Measurements from ENCODE around the gene CD82.

CD82 gene

GRCh38 chr11:44604171-44604581 is 38.7 kb downstream of the CD82 start:
- H3K4me1 ChIP-seq (ENCODE audit: control insufficient read depth, insufficient read depth, low read length) = peaks cover 22% of the 10 kb centered on the region
- H3K9ac ChIP-seq (ENCODE audit: low read length) = no peak overlapping the region
- H3K27me3 ChIP-seq (ENCODE audit: control insufficient read depth, insufficient read depth, low read length) = no peaks in the 10 kb centered on the region
- H3K36me3 ChIP-seq (ENCODE audit: control insufficient read depth, insufficient read depth, low read length) = peaks cover 14% of the 10 kb centered on the region
- no peak overlapping the region for H3K4me3 ChIP-seq (ENCODE audit: low read length)
- H3K27ac ChIP-seq (ENCODE audit: low read depth, low read length) = no peak overlapping the region

- Histone ChIP-seq H3K4me3 (ENCODE audit: low read length) (no peak overlapping the region), H3K9ac (ENCODE audit: low read length) (no peak overlapping the region), H3K4me1 (ENCODE audit: control insufficient read depth, insufficient read depth, low read length) (peaks cover 22% of the 10 kb centered on the region), H3K36me3 (ENCODE audit: control insufficient read depth, insufficient read depth, low read length) (peaks cover 14% of the 10 kb centered on the region), H3K27me3 (ENCODE audit: control insufficient read depth, insufficient read depth, low read length) (no peaks in the 10 kb centered on the region), H3K27ac (ENCODE audit: low read depth, low read length) (no peak overlapping the region)
These were observed 39.7 kb downstream of the CD82 start for GRCh38 chr11:44605068-44605708.

GRCh38 chr11:44605965-44606364 is 40.5 kb downstream of the CD82 start:
- no peak overlapping the region for H3K4me3 ChIP-seq (ENCODE audit: low read length)
- H3K4me1 ChIP-seq (ENCODE audit: control insufficient read depth, insufficient read depth, low read length) = peaks cover 19% of the 10 kb centered on the region
- no peak overlapping the region for H3K9ac ChIP-seq (ENCODE audit: low read length)
- no peak overlapping the region for H3K27ac ChIP-seq (ENCODE audit: low read depth, low read length)
- H3K36me3 ChIP-seq (ENCODE audit: control insufficient read depth, insufficient read depth, low read length) = peaks cover 9% of the 10 kb centered on the region
- no peaks in the 10 kb centered on the region for H3K27me3 ChIP-seq (ENCODE audit: control insufficient read depth, insufficient read depth, low read length)

GRCh38 chr11:44606472-44606871 is 41.0 kb downstream of the CD82 start:
- Histone ChIP-seq H3K36me3 (ENCODE audit: control insufficient read depth, insufficient read depth, low read length) (peaks cover 9% of the 10 kb centered on the region), H3K9ac (ENCODE audit: low read length) (no peak overlapping the region), H3K27me3 (ENCODE audit: control insufficient read depth, insufficient read depth, low read length) (no peaks in the 10 kb centered on the region), H3K4me1 (ENCODE audit: control insufficient read depth, insufficient read depth, low read length) (peaks cover 19% of the 10 kb centered on the region), H3K27ac (ENCODE audit: low read depth, low read length) (no peak overlapping the region), H3K4me3 (ENCODE audit: low read length) (no peak overlapping the region)

- Histone ChIP-seq H3K36me3 (ENCODE audit: control insufficient read depth, insufficient read depth, low read length) (peaks cover 9% of the 10 kb centered on the region), H3K27me3 (ENCODE audit: control insufficient read depth, insufficient read depth, low read length) (no peaks in the 10 kb centered on the region), H3K4me1 (ENCODE audit: control insufficient read depth, insufficient read depth, low read length) (peaks cover 19% of the 10 kb centered on the region), H3K4me3 (ENCODE audit: low read length) (no peak overlapping the region), H3K27ac (ENCODE audit: low read depth, low read length) (no peak overlapping the region), H3K9ac (ENCODE audit: low read length) (no peak overlapping the region)
These were observed 42.0 kb downstream of the CD82 start for GRCh38 chr11:44607319-44607962.

GRCh38 chr11:44607987-44608386 is 42.5 kb downstream of the CD82 start:
- H3K4me1 ChIP-seq (ENCODE audit: control insufficient read depth, insufficient read depth, low read length) = peaks cover 14% of the 10 kb centered on the region

GRCh38 chr11:44608651-44608990 is 43.2 kb downstream of the CD82 start:
- Histone ChIP-seq H3K27ac (ENCODE audit: low read depth, low read length) (no peak overlapping the region), H3K9ac (ENCODE audit: low read length) (no peak overlapping the region), H3K4me3 (ENCODE audit: low read length) (no peak overlapping the region), H3K36me3 (ENCODE audit: control insufficient read depth, insufficient read depth, low read length) (peaks cover 9% of the 10 kb centered on the region), H3K4me1 (ENCODE audit: control insufficient read depth, insufficient read depth, low read length) (peaks cover 11% of the 10 kb centered on the region), H3K27me3 (ENCODE audit: control insufficient read depth, insufficient read depth, low read length) (no peaks in the 10 kb centered on the region)

More at GRCh38 chr11:44607987-44608386, 42.5 kb downstream of the CD82 start:
- Histone ChIP-seq H3K27ac (ENCODE audit: low read depth, low read length) (no peak overlapping the region), H3K36me3 (ENCODE audit: control insufficient read depth, insufficient read depth, low read length) (peaks cover 9% of the 10 kb centered on the region), H3K27me3 (ENCODE audit: control insufficient read depth, insufficient read depth, low read length) (no peaks in the 10 kb centered on the region), H3K9ac (ENCODE audit: low read length) (no peak overlapping the region), H3K4me3 (ENCODE audit: low read length) (no peak overlapping the region)

GRCh38 chr11:44608991-44609782 is 43.7 kb downstream of the CD82 start:
- Histone ChIP-seq H3K27me3 (ENCODE audit: control insufficient read depth, insufficient read depth, low read length) (no peaks in the 10 kb centered on the region), H3K4me3 (ENCODE audit: low read length) (no peak overlapping the region), H3K36me3 (ENCODE audit: control insufficient read depth, insufficient read depth, low read length) (peaks cover 9% of the 10 kb centered on the region), H3K9ac (ENCODE audit: low read length) (no peak overlapping the region), H3K4me1 (ENCODE audit: control insufficient read depth, insufficient read depth, low read length) (peaks cover 11% of the 10 kb centered on the region), H3K27ac (ENCODE audit: low read depth, low read length) (no peak overlapping the region)

GRCh38 chr11:44609783-44610155 is 44.3 kb downstream of the CD82 start:
- Histone ChIP-seq H3K4me3 (ENCODE audit: low read length) (no peak overlapping the region), H3K4me1 (ENCODE audit: control insufficient read depth, insufficient read depth, low read length) (peaks cover 11% of the 10 kb centered on the region), H3K9ac (ENCODE audit: low read length) (no peak overlapping the region), H3K27ac (ENCODE audit: low read depth, low read length) (no peak overlapping the region), H3K36me3 (ENCODE audit: control insufficient read depth, insufficient read depth, low read length) (peaks cover 9% of the 10 kb centered on the region), H3K27me3 (ENCODE audit: control insufficient read depth, insufficient read depth, low read length) (no peaks in the 10 kb centered on the region)

- peaks cover 11% of the 10 kb centered on the region for H3K4me1 ChIP-seq (ENCODE audit: control insufficient read depth, insufficient read depth, low read length)
- H3K36me3 ChIP-seq (ENCODE audit: control insufficient read depth, insufficient read depth, low read length) = peaks cover 5% of the 10 kb centered on the region
- H3K9ac ChIP-seq (ENCODE audit: low read length) = no peak overlapping the region
- H3K27me3 ChIP-seq (ENCODE audit: control insufficient read depth, insufficient read depth, low read length) = no peaks in the 10 kb centered on the region
- no peak overlapping the region for H3K27ac ChIP-seq (ENCODE audit: low read depth, low read length)
- H3K4me3 ChIP-seq (ENCODE audit: low read length) = no peak overlapping the region
These were observed 44.9 kb downstream of the CD82 start for GRCh38 chr11:44610186-44610955.

GRCh38 chr11:44611088-44611487 is 45.6 kb downstream of the CD82 start:
- Histone ChIP-seq H3K4me1 (ENCODE audit: control insufficient read depth, insufficient read depth, low read length) (peaks cover 11% of the 10 kb centered on the region), H3K9ac (ENCODE audit: low read length) (no peak overlapping the region), H3K36me3 (ENCODE audit: control insufficient read depth, insufficient read depth, low read length) (peaks cover 10% of the 10 kb centered on the region), H3K4me3 (ENCODE audit: low read length) (no peak overlapping the region), H3K27ac (ENCODE audit: low read depth, low read length) (no peak overlapping the region), H3K27me3 (ENCODE audit: control insufficient read depth, insufficient read depth, low read length) (no peaks in the 10 kb centered on the region)
